SK-N-MC (cell line): ENCODE results near the gene TCHP.

Experiments
- EZH2 ChIP-seq: fragments of 200-600 bp; sonication (generic); IDR thresholded peaks from one replicate; pipeline ENCODE4 v1.6.1; 2017; ENCODE audit warnings: antibody characterized with exemption
- POLR2AphosphoS5 ChIP-seq: IDR thresholded peaks from 2 replicates; pipeline ENCODE4 v1.6.1; 2012; ENCODE audit warnings: mild to moderate bottlenecking, low read depth, low read length, borderline replicate concordance

DNA sequence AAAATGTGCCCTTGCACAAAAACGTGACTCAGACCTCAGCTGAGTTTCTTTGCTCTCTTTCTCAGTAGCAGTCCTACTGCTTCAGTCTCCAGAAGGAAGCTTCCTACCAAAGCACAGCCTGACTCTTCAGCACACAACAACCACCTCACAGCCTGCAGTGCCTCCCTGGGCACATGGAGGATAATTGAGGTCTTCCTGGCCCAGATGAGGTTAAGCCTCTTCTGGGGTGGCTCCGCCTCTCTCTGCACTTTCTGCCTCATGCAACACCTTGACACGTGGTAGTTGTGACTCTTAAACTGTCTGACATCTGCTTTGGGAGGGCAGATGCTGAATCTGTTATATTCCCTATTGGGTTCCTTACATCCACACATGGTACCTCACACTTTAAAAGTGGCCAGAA lies 62.3 kb downstream of the TCHP start:
- TF ChIP-seq POLR2AphosphoS5 = no peak
- no peak for TF ChIP-seq EZH2
